ENCODE data around the gene OXNAD1. TPM values are rescaled to one million over a fixed set of nuclear protein-coding genes. Genes with fewer than 3 reads are reported as not detected.

Gene OXNAD1
- total and polyA plus RNA-seq, 2 experiments from 2014 or later = 14.4 to 21.1 TPM

DNA sequence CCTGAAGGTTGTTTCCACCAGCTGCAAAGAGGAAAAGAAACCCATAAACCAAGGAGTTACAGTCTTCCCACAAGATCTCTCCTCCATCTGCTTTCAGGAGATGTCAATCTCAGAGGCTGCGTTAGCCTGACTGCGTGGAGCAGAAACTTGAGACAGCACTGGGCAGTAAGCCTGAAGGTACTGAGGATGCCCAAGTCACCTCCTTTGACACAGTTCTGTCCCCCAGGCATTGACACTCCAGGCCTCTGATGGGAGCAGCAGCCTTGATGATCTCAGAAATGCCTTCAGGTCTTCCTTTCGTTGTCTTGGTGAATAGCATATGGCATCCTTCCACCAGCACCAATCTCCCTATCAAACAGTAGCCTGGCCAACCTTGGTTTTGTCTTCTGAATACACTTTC is 89.3 kb downstream of the OXNAD1 start:
- Histone ChIP-seq H3K27me3 (no peaks in the 10 kb centered on the region), H3K27ac (no peak overlapping the region), H3K4me1 (ENCODE audit: insufficient read depth) (peaks cover 5% of the 10 kb centered on the region), H3K4me2 (no peak overlapping the region), H3K79me2 (no peaks in the 10 kb centered on the region), H3K9me2 (replicated peaks; ENCODE audit: insufficient read depth) (no peaks in the 10 kb centered on the region), H2AFZ (no peak overlapping the region), H3K9me3 (ENCODE audit: low read depth) (no peaks in the 10 kb centered on the region), H3K4me3 (no peak overlapping the region), H3K36me3 (replicated peaks; ENCODE audit: insufficient read depth, low read depth) (no peaks in the 10 kb centered on the region), H4K20me1 (ENCODE audit: insufficient read depth, poor library complexity, severe bottlenecking) (no peaks in the 10 kb centered on the region)
- WGBS (ENCODE audit: low lambda C conversion rate, missing lambda C conversion rate) = 92% methylated on average over 3 of the region's 3 CpGs
- TF ChIP-seq EZH2phosphoT487 (IDR thresholded peaks at IDR 0.05; ENCODE audit: low read depth, severe bottlenecking, unreplicated experiment) = no peak
- TF ChIP-seq, protein P1, sequence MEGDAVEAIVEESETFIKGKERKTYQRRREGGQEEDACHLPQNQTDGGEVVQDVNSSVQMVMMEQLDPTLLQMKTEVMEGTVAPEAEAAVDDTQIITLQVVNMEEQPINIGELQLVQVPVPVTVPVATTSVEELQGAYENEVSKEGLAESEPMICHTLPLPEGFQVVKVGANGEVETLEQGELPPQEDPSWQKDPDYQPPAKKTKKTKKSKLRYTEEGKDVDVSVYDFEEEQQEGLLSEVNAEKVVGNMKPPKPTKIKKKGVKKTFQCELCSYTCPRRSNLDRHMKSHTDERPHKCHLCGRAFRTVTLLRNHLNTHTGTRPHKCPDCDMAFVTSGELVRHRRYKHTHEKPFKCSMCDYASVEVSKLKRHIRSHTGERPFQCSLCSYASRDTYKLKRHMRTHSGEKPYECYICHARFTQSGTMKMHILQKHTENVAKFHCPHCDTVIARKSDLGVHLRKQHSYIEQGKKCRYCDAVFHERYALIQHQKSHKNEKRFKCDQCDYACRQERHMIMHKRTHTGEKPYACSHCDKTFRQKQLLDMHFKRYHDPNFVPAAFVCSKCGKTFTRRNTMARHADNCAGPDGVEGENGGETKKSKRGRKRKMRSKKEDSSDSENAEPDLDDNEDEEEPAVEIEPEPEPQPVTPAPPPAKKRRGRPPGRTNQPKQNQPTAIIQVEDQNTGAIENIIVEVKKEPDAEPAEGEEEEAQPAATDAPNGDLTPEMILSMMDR (IDR thresholded peaks at IDR 0.05; ENCODE audit: poor library complexity) = no peak
- TF ChIP-seq EZH2 (IDR thresholded peaks at IDR 0.05; ENCODE audit: borderline replicate concordance) = no peak
- no peak for DNase-seq (ENCODE audit: low spot score)

Other genes with a start within 250 kb of the OXNAD1 start
- gene GALNT15, start 90.5 kb upstream of the OXNAD1 start, total RNA-seq = 1.4 and 1.9 TPM in 2 replicates
- gene GALNT15, start 90.5 kb upstream of the OXNAD1 start, polyA plus RNA-seq = 1.1 and 3.3 TPM in 2 replicates
- 36.9 and 45.1 TPM in 2 replicates for gene DPH3, start 269 bp upstream of the OXNAD1 start, total RNA-seq
- gene DPH3, start 269 bp upstream of the OXNAD1 start, polyA plus RNA-seq = 51.8 and 55.0 TPM in 2 replicates
- 14.9 and 17.0 TPM in 2 replicates for gene RFTN1, start 248.5 kb downstream of the OXNAD1 start, total RNA-seq
- gene RFTN1, start 248.5 kb downstream of the OXNAD1 start, polyA plus RNA-seq = 4.4 and 10.0 TPM in 2 replicates